HG03558 (cell line): ENCODE results near the gene CYBA.

ENCODE experiments used
- ATAC-seq: cut with Tn5 transposase; IDR thresholded peaks from one replicate; pipeline ENCODE4 v1.9.1; 2021; ENCODE audit warnings: moderate number of reproducible peaks; ENCODE audit not compliant: unreplicated experiment; ENCODE audit errors: extremely low read depth

CYBA gene

GRCh38 chr16:88597856-88598491, 52.9 kb downstream of the CYBA start:
- no peak for ATAC-seq

- no peak for ATAC-seq
Observed at GRCh38 chr16:88596483-88596882, 54.4 kb downstream of the CYBA start.

GRCh38 chr16:88595921-88596320, 54.9 kb downstream of the CYBA start:
- no peak for ATAC-seq

- ATAC-seq, result no peak
Observed at GRCh38 chr16:88595101-88595500, 55.8 kb downstream of the CYBA start.

- ATAC-seq, result no peak
Observed at GRCh38 chr16:88593910-88594309, 56.9 kb downstream of the CYBA start.

- ATAC-seq, result no peak
Observed at GRCh38 chr16:88593489-88593888, 57.4 kb downstream of the CYBA start.
